ENCODE results near the gene DGCR6.
"Not testable (repeated sequence)": the region's sequence is repeated elsewhere in the genome, so short reads cannot be mapped to it uniquely, and the experiment has no call there.

DGCR6 gene

GRCh38 chr22:18905540-18906409, at the start of gene DGCR6:
Gene DGCR6 (plus strand): TSS chr22:18906320. CDS start chr22:18906375, 55 bp downstream.
- DNase-seq = no peak

- DNase-seq = not testable (repeated sequence)
Measured at GRCh38 chr22:18859314-18859713, 46.8 kb upstream of the DGCR6 start.

- DNase-seq = not testable (repeated sequence)
Measured at GRCh38 chr22:18881260-18881659, 24.9 kb upstream of the DGCR6 start.

GRCh38 chr22:18884465-18884864, 21.7 kb upstream of the DGCR6 start:
- DNase-seq = not testable (repeated sequence)

GRCh38 chr22:18888115-18888514, 18.0 kb upstream of the DGCR6 start:
- no peak for DNase-seq

GRCh38 chr22:18890510-18891192, 15.5 kb upstream of the DGCR6 start:
- DNase-seq = not testable (repeated sequence)

GRCh38 chr22:18893775-18894174, 12.3 kb upstream of the DGCR6 start:
- DNase-seq = not testable (repeated sequence)

GRCh38 chr22:18896037-18896657, 10.0 kb upstream of the DGCR6 start:
- DNase-seq = not testable (repeated sequence)

GRCh38 chr22:18906410-18906745, 258 bp downstream of the DGCR6 start:
- not testable (repeated sequence) for DNase-seq

GRCh38 chr22:18906896-18907295, 776 bp downstream of the DGCR6 start:
- no peak for DNase-seq

- no peak for DNase-seq
Measured at GRCh38 chr22:18909556-18909955, 3.4 kb downstream of the DGCR6 start.

- not testable (repeated sequence) for DNase-seq
Measured at GRCh38 chr22:18911535-18911934, 5.4 kb downstream of the DGCR6 start.

GRCh38 chr22:18912264-18912946, 6.3 kb downstream of the DGCR6 start:
- DNase-seq = not testable (repeated sequence)

- not testable (repeated sequence) for DNase-seq
Measured at GRCh38 chr22:18914558-18914957, 8.4 kb downstream of the DGCR6 start.

GRCh38 chr22:18915550-18915949, 9.4 kb downstream of the DGCR6 start:
- not testable (repeated sequence) for DNase-seq

GRCh38 chr22:18917818-18918217, 11.7 kb downstream of the DGCR6 start:
- not testable (repeated sequence) for DNase-seq

GRCh38 chr22:18920257-18920902, 14.3 kb downstream of the DGCR6 start:
- DNase-seq = not testable (repeated sequence)

GRCh38 chr22:18925368-18926064, 19.4 kb downstream of the DGCR6 start:
- no peak for DNase-seq

- DNase-seq = no peak
Measured at GRCh38 chr22:18927020-18927419, 20.9 kb downstream of the DGCR6 start.

- no peak for DNase-seq
Measured at GRCh38 chr22:18927573-18927972, 21.5 kb downstream of the DGCR6 start.

- DNase-seq = no peak
Measured at GRCh38 chr22:18929459-18929858, 23.3 kb downstream of the DGCR6 start.
